ENCODE measurements around the gene HELB.
A peak's percentile ranks its signal among the peaks of the same experiment; 100 is the strongest.

HELB gene

DNA sequence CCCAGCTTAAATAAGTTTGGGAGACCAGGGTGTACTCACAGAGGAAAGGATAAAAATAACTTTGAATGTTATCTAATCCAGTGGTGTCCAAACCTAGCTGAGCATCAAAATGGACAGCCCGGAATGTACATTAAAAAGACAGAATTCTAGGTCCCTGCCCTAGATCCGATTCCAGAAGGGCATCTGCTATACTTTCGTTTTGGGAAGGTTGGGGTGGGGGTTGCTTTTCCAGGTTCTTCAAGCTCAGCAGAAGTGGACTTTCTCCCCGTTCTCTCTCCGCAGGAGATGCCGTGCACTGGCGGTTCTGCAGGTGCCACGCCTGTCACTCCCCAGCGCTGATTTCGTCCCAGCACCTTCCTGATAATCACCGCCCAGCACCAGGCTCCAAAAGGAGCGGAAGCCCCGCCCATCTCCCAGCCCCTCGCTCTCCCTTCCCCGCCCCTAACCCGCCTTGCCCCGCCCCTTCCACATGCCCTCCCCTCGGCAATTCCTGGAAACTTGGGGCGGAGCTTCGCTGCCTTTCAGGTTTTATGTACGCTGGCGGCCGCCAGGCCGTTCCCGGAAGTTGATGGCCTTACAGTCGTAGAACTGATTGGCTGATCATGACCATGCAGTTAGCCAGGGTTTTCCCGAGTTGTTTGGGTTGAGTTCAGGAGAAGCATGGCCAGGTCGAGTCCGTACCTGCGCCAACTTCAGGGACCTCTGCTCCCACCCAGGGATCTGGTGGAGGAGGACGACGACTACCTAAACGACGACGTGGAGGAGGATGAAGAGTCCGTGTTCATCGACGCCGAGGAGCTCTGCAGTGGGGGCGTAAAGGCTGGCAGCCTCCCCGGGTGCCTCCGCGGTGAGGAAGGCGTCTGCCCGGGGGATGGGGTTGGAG, at the start of gene HELB:
HELB (plus strand) TSS at position 550 of the 883 bp plus-strand sequence; CDS start at position 661, 111 bp downstream.
- ATAC-seq (peak; percentile 89), DNase-seq (ENCODE audit: low spot score in 2 of 2) (peak; percentile 84 to 96)
- Mint-ChIP-seq H3K36me3 (peaks cover 36% of the 10 kb centered on the region), H3K4me3 (peak within 1 kb of the TSS; percentile 97), H3K27ac (peak within 1 kb of the TSS; percentile 99), H3K9me3 (no peaks in the 10 kb centered on the region), H3K4me1 (peaks cover 48% of the 10 kb centered on the region)

- H3K4me1 Mint-ChIP-seq: no peaks in the 10 kb centered on the region
- DNase-seq (ENCODE audit: low spot score in 2 of 2): no peak
- no peaks in the 10 kb centered on the region for H3K36me3 Mint-ChIP-seq
- H3K9me3 Mint-ChIP-seq: no peaks in the 10 kb centered on the region
- no peak overlapping the region for H3K27ac Mint-ChIP-seq
- no peak for ATAC-seq
- H3K4me3 Mint-ChIP-seq: no peak overlapping the region
These were observed 49.5 kb upstream of the HELB start for GRCh38 chr12:66252771-66253170.

- Mint-ChIP-seq H3K4me1 (no peaks in the 10 kb centered on the region), H3K4me3 (no peak overlapping the region), H3K36me3 (no peaks in the 10 kb centered on the region), H3K9me3 (no peaks in the 10 kb centered on the region), H3K27ac (no peak overlapping the region)
- DNase-seq (ENCODE audit: low spot score in 2 of 2) (no peak), ATAC-seq (no peak)
These were observed 46.6 kb upstream of the HELB start for GRCh38 chr12:66255737-66256136.

GRCh38 chr12:66258011-66258410, 44.3 kb upstream of the HELB start:
- no peak for DNase-seq (ENCODE audit: low spot score in 2 of 2)
- H3K4me1 Mint-ChIP-seq: no peaks in the 10 kb centered on the region
- no peaks in the 10 kb centered on the region for H3K9me3 Mint-ChIP-seq
- H3K36me3 Mint-ChIP-seq: no peaks in the 10 kb centered on the region
- H3K4me3 Mint-ChIP-seq: no peak overlapping the region
- H3K27ac Mint-ChIP-seq: no peak overlapping the region
- ATAC-seq: no peak

DNA sequence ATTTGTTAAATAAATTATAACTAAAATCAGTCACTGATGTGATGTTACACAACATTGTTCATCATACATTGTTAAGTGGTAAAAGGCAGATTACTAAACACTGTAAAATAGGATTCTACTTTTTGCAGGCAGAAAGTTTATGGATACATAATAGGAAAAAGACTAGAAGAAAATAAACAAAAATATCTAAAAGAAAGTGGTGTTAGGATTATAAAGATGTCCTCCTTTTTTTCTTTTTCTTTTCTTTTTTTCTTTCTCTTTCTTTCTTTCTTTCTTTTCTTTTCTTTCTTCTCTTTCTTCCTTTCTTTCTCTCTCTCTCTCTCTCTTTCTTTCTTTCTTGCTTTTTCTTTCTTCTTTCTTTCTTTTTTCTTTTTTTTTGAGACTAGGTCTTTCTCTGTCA, 39.6 kb upstream of the HELB start:
- H3K36me3 Mint-ChIP-seq: no peaks in the 10 kb centered on the region
- no peaks in the 10 kb centered on the region for H3K4me1 Mint-ChIP-seq
- H3K27ac Mint-ChIP-seq: no peak overlapping the region
- H3K9me3 Mint-ChIP-seq: no peaks in the 10 kb centered on the region
- DNase-seq (ENCODE audit: low spot score in 2 of 2) (no peak), ATAC-seq (no peak)
- no peak overlapping the region for H3K4me3 Mint-ChIP-seq

GRCh38 chr12:66268562-66268961, 33.7 kb upstream of the HELB start:
- Mint-ChIP-seq H3K4me3 (no peak overlapping the region), H3K4me1 (no peaks in the 10 kb centered on the region), H3K36me3 (no peaks in the 10 kb centered on the region), H3K27ac (no peak overlapping the region), H3K9me3 (no peaks in the 10 kb centered on the region)
- no peak for DNase-seq (ENCODE audit: low spot score in 2 of 2)
- ATAC-seq: no peak

GRCh38 chr12:66269142-66269541, 33.2 kb upstream of the HELB start:
- no peaks in the 10 kb centered on the region for H3K9me3 Mint-ChIP-seq
- H3K27ac Mint-ChIP-seq: no peak overlapping the region
- no peak for DNase-seq (ENCODE audit: low spot score in 2 of 2)
- H3K4me1 Mint-ChIP-seq: no peaks in the 10 kb centered on the region
- H3K36me3 Mint-ChIP-seq: no peaks in the 10 kb centered on the region
- ATAC-seq: no peak
- no peak overlapping the region for H3K4me3 Mint-ChIP-seq

- no peak overlapping the region for H3K4me3 Mint-ChIP-seq
- ATAC-seq: peak; percentile 55
- no peaks in the 10 kb centered on the region for H3K36me3 Mint-ChIP-seq
- no peaks in the 10 kb centered on the region for H3K9me3 Mint-ChIP-seq
- DNase-seq (ENCODE audit: low spot score in 2 of 2): no peak
- H3K4me1 Mint-ChIP-seq: no peaks in the 10 kb centered on the region
- H3K27ac Mint-ChIP-seq: no peak overlapping the region
These were observed 32.4 kb upstream of the HELB start for GRCh38 chr12:66269757-66270383.

GRCh38 chr12:66270613-66271012, 31.7 kb upstream of the HELB start:
- DNase-seq (ENCODE audit: low spot score in 2 of 2) (no peak), ATAC-seq (no peak)
- H3K4me3 Mint-ChIP-seq: no peak overlapping the region
- H3K27ac Mint-ChIP-seq: no peak overlapping the region
- H3K9me3 Mint-ChIP-seq: no peaks in the 10 kb centered on the region
- H3K4me1 Mint-ChIP-seq: no peaks in the 10 kb centered on the region
- no peaks in the 10 kb centered on the region for H3K36me3 Mint-ChIP-seq

GRCh38 chr12:66272650-66273049, 29.6 kb upstream of the HELB start:
- Mint-ChIP-seq H3K4me3 (no peak overlapping the region), H3K4me1 (no peaks in the 10 kb centered on the region), H3K9me3 (no peaks in the 10 kb centered on the region), H3K27ac (no peak overlapping the region), H3K36me3 (no peaks in the 10 kb centered on the region)
- DNase-seq (ENCODE audit: low spot score in 2 of 2): no peak
- ATAC-seq: no peak

DNA sequence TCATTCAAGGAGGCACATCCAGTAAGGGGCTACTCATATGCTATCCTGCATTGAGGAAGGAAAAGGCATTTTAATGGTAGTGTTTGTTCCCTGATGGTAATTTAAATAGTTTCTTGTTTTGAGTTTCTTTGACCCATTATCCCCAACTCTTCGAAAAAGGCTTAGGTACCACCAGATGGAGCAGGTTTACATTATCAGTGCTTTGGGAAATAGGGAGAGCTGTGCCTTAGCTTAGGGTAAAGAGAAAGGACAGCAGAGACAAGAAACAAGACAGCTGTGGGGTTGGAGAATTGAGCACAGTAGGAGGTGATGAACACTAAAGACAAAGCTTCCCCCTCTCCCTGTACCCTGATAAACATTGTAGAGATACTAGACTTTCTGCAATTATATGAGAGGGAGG, 29.1 kb upstream of the HELB start:
- Mint-ChIP-seq H3K4me3 (no peak overlapping the region), H3K4me1 (no peaks in the 10 kb centered on the region), H3K27ac (no peak overlapping the region), H3K9me3 (no peaks in the 10 kb centered on the region), H3K36me3 (no peaks in the 10 kb centered on the region)
- ATAC-seq: no peak
- peak in 1 of 2 donors; percentile 6 for DNase-seq (ENCODE audit: low spot score in 2 of 2)

DNA sequence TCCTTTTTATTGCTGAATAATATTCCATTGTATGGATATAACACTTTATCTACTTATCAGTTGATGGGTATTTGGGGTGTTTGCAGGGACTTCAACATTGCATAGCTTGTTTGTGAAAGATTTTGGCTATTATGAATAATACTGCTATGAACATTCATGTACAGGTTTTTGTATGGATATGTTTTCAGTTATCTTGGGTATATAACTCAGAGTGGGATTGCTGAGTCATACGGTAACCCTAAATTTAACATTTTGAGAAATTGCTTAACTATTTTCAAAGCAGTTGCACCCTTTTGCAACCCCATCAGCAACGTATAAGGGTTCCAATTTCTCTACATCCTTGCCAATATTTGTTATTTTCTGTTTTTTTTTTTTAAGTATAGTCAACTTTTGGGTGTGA, 27.3 kb upstream of the HELB start:
- no peak overlapping the region for H3K27ac Mint-ChIP-seq
- ATAC-seq: peak; percentile 77

DNA sequence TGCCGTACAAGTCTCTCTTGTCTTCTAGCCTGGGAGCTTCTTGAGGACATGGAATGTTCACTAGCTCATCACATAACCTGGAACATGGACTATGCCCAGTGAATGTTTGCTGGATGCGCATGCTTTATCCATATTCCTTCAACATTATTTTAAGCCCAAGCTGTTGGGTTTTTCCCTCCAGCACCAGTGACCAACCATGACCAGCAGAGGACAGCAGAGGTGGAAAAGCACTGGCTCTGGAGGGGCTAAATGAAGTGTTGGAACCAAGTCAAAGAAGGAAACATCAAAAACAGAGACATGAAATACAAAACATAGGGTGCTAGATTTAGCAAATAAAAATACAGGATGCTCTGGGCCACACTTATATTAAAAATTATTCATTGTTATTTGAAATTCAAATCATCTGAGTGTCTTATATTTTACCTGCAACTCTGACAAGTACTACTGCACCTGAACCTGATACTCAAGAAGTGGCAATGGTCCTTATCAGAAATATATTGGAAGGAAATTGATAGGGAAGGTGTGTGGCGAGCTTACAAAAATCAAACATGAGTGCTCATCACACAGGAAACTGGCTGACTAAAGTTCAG, 23.1 kb upstream of the HELB start:
- H3K9me3 Mint-ChIP-seq: peaks cover 3% of the 10 kb centered on the region
- no peak overlapping the region for H3K27ac Mint-ChIP-seq
- H3K4me3 Mint-ChIP-seq: no peak overlapping the region
- DNase-seq (ENCODE audit: low spot score in 2 of 2) (no peak), ATAC-seq (peak; percentile 63)
- H3K36me3 Mint-ChIP-seq: no peaks in the 10 kb centered on the region
- peaks cover 11% of the 10 kb centered on the region for H3K4me1 Mint-ChIP-seq

More for the DNA sequence above, 27.3 kb upstream of the HELB start:
- Mint-ChIP-seq H3K36me3 (no peaks in the 10 kb centered on the region), H3K4me3 (no peak overlapping the region), H3K9me3 (no peaks in the 10 kb centered on the region), H3K4me1 (peaks cover 8% of the 10 kb centered on the region)
- DNase-seq (ENCODE audit: low spot score in 2 of 2): no peak

DNA sequence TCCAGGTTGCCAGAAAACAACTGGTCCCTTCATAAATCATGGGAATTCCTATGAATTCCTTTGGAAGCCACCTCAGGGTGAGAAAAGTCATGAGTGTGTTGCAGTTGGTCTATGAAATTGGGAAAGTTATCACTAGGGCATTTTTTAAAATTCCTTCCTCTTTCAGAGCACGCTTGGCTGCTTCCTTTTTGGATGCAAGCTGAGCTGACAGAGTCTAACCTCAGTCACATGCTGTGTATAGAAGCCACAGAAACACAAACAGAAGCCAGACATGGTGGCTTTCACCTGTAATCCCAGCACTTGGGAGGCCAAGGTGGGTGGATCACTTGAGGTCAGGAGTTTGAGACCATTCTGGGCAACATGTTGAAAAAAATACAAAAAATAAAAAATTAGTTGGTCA, 21.7 kb upstream of the HELB start:
- no peak for ATAC-seq
- Mint-ChIP-seq H3K36me3 (no peaks in the 10 kb centered on the region), H3K9me3 (peaks cover 3% of the 10 kb centered on the region), H3K4me3 (no peak overlapping the region), H3K4me1 (peaks cover 11% of the 10 kb centered on the region), H3K27ac (peak overlapping the region; percentile 56)
- no peak for DNase-seq (ENCODE audit: low spot score in 2 of 2)

DNA sequence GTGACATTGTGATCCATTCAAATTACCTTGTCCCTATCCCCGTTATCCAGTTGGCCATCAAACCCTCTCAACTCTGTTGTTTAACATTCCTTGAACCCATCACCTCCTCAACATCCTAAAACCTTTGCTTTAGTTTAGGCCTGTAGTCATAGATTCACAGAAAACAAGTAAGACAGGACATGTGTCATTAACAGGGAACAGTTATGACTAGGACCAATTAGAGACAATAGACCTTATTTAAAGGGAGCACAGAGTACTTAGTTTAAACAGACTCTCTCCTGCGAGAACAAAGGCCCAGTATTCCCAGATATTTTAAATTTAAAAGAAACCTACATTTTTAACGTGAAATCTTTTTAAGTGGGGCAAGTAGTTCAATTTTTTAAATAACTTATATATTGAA, 20.0 kb upstream of the HELB start:
- DNase-seq (ENCODE audit: low spot score in 2 of 2): no peak
- Mint-ChIP-seq H3K4me1 (peaks cover 25% of the 10 kb centered on the region), H3K9me3 (peaks cover 3% of the 10 kb centered on the region), H3K36me3 (no peaks in the 10 kb centered on the region), H3K27ac (no peak overlapping the region), H3K4me3 (no peak overlapping the region)
- ATAC-seq: no peak

GRCh38 chr12:66287275-66287674, 15.0 kb upstream of the HELB start:
- ATAC-seq (no peak), DNase-seq (ENCODE audit: low spot score in 2 of 2) (no peak)
- Mint-ChIP-seq H3K9me3 (no peaks in the 10 kb centered on the region), H3K4me1 (peaks cover 42% of the 10 kb centered on the region), H3K27ac (peak overlapping the region; percentile 35), H3K4me3 (no peak overlapping the region), H3K36me3 (no peaks in the 10 kb centered on the region)
